GM12872 (cell line): Measurements from ENCODE around the gene NPAT.

Source experiments
- TF ChIP-seq, protein P1 (sequence below): IDR thresholded peaks from 3 replicates; pipeline ENCODE4 v1.5.1; 2011; ENCODE audit warnings: low read depth, mild to moderate bottlenecking, low read length, moderate library complexity; ENCODE audit not compliant: insufficient read depth

The NPAT gene

DNA sequence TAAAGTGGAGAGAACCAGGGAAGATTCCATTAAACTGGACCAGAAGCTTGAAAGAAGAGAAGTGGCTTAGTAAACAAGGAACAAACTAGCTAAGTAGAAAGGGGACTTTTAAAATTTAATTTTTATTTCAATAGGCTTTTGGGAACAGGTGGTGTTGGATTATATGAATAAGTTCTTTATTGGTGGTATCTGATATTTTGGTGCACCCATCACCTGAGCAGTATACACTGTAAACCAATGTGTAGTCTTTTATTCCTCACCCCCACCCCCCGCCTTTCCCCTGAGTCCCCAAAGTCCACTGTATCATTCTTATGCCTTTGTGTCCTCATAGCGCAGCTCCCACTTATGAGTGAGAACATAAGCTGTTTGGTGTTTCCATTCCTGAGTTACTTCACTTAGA, 93.7 kb downstream of the NPAT start:
- TF ChIP-seq, protein P1, sequence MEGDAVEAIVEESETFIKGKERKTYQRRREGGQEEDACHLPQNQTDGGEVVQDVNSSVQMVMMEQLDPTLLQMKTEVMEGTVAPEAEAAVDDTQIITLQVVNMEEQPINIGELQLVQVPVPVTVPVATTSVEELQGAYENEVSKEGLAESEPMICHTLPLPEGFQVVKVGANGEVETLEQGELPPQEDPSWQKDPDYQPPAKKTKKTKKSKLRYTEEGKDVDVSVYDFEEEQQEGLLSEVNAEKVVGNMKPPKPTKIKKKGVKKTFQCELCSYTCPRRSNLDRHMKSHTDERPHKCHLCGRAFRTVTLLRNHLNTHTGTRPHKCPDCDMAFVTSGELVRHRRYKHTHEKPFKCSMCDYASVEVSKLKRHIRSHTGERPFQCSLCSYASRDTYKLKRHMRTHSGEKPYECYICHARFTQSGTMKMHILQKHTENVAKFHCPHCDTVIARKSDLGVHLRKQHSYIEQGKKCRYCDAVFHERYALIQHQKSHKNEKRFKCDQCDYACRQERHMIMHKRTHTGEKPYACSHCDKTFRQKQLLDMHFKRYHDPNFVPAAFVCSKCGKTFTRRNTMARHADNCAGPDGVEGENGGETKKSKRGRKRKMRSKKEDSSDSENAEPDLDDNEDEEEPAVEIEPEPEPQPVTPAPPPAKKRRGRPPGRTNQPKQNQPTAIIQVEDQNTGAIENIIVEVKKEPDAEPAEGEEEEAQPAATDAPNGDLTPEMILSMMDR, result no peak

DNA sequence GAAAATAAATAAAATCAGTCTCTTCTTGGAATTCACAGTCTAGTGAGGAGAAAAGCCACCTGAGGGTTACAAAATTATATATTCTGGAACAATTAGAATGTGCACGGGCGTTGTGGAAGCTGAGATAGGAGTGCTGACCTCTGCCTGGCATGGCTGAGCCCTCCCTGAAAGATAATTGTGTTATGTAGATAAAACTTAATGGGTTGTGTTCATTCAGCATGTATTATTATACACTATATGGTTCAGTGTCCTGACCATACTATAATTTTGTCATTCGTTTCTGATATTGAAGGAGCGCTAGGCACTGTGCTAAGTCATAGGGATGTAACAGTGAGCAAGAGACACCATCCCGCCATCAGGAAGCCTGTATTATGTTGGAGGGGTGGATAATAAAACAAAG, 97.3 kb downstream of the NPAT start:
- TF ChIP-seq, protein P1, result no peak

DNA sequence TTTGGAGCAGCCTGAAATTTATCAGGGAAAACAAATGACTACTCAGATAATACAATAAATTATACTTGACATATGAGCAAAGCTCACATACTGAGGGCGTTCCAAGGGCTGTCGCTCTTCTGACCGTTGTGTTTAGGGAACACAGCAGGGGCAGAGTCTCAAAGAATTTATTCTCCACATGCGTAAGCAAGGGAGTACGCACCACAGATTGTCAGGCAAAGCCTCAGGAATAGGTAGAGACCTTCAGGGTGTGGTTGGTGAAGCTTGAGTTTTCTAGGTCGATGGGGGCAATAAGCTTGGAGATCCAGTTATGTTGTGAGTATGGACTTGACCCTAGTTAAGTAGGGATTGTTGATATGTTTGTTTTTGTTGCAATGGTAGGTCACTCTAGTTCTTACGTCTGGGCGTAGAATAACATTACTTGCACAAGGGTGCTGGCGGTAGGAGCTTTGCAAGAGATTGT, 100.2 kb downstream of the NPAT start:
- TF ChIP-seq, protein P1, result no peak

DNA sequence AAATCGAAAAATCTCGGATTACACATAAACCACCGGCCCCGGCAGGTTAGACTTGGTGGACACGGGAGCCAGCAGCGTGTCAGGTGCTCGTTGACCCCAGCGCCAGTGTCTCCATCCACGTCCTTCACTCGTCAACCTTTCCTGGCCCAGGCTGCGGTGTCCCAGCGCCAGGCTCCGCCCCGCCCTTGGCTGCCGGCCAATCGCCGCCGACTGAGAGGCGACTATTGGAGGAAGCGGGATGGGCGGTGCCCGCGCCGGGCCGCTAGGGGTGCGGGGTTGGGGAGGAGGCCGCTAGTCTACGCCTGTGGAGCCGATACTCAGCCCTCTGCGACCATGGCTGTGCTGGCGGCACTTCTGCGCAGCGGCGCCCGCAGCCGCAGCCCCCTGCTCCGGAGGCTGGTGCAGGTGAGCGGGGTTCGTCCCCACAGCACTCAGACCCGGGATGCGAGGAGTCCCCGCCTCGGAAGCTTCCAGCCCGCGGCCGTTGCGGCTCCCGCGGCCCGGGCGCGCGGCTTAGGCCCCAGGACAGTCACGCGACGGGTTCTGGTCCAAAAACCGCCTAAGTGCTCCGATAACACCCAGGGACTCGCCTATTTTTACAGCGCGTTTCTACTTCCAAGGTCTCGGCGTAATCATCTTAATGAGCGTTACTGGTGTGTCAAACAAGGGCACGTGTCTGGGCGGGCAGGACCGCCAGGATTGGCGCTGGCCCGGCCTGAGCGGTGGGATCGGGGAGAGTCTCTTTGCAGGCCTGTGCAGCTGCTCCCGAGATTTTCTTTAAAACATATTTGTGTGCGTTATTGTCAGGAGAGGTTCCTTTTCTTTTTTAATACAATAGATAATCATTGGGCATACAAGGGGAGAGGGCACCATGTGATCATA, 100.9 kb downstream of the NPAT start, which contains the start of gene ACAT1:
Gene ACAT1, plus strand, starts transcription at position 294 of the 882 bp plus-strand sequence. Its CDS starts 40 bp downstream, at position 334.
- TF ChIP-seq, protein P1, result peak; percentile 36; the same call in 2 of the 3 replicates

DNA sequence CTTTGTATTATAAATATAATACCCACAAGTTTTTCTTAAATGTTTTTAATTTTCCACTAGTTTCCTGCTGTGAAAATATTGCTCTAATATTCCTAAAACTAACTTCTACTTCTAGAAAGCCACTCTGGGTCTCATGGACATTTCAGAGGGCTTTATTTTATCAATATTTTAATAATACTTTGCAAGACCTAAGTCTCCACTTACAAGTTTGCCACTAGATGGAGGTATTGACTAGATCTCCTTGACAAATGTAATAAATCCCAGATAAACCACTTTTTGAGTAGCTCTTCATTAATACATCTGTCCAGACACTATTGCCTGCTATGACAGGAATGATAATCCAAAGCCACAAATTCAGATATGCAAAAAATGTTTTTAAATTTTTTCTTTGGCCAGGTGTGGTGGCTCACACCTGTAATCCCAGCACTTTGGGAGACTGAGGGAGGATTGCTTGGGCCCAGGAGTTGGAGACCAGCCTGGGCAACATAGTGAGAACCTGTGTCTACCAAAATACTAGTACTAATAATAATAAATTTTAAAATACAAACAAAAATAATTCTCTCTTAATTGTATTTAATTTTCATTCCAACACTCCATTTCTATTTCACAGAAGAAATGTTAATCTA, 104.6 kb downstream of the NPAT start:
- TF ChIP-seq, protein P1, result peak; percentile 40; the same call in 1 of the 3 replicates

DNA sequence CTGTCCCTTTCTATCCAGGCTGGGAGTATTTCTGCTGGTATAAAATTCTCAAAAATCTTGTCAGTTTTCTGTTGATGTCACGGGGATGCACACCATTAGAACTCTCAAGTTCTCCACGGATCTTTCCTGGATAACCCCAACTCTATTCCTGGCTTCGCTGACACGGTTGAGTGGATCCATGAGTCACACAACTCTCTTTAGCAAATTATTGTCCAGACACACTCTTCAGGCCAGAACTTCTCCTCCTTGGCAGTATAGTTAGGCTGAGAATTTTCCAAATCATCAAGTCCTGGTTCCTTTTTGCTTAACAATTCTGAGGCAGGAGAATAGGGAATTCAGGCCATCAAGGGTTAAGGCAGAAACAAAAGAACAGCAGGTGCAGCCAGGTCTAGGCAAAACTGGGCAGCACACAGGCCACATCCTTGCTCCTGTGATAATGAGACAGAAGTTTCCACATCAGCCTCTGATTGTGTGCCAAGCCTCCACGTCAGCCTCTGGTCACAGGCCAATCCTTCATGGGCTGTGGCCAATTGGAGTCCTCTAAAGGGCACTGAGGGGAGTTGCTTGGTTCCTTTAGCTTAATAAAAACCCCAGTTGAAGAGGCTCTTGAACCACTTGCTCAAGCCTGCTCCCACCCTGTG, 106.8 kb downstream of the NPAT start:
- TF ChIP-seq, protein P1, result no peak

DNA sequence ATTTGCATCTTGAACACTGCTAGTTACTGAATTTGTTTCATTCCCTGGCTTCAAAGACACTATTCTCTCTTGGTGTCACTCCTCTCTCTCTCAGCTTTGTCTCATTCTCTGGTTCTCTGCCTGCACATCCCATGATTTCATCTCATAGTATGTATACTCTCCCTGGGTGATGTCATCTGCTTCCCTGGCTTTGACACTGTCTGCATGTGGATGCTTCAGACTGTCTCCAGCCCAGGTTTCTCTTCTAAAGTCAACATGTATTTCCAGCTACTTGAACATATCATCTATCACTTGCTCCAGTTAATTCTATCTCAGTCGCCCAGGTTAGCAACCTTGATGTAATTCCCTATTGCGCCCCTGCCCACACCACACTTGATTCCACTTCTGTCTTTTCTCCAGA, 110.4 kb downstream of the NPAT start:
- TF ChIP-seq, protein P1, result no peak
